Tibial nerve (tissue), 4 donors: ENCODE results near the gene PXDC1. TPM values are rescaled to one million over a fixed set of nuclear protein-coding genes. Genes with fewer than 3 reads are reported as not detected.
A peak's percentile ranks its signal among the peaks of the same experiment; 100 is the strongest.

Experiments
- DNase-seq, 2 donors: peaks; one replicate each; pipeline ENCODE4 v3.0.0-alpha.2; 2019; ENCODE audit warnings: low spot score in 2 of 2
- H3K27ac ChIP-seq, 4 donors: fragments of 200-600 bp; sonication (generic) in 3 of 4; one replicate each; pipeline ENCODE4 v1.5.1; 2017 to 2019; ENCODE audit warnings: mild to moderate bottlenecking in 1 of 4
- H3K27me3 ChIP-seq, 2 donors: fragments of 200-600 bp; sonication (generic) in 1 of 2; one replicate each; pipeline versions ENCODE4 v1.5.1 to v1.6.0; 2017 to 2019
- H3K36me3 ChIP-seq, 3 donors: fragments of 200-600 bp; sonication (generic); one replicate each; pipeline ENCODE4 v1.5.1; 2018 to 2019
- H3K4me1 ChIP-seq, 4 donors: fragments of 200-600 bp; sonication (generic) in 3 of 4; one replicate each; pipeline ENCODE4 v1.5.1; 2017 to 2019
- H3K4me3 ChIP-seq, 4 donors: fragments of 200-600 bp; sonication (generic) in 3 of 4; one replicate each; pipeline ENCODE4 v1.5.1; 2017 to 2019; ENCODE audit warnings: mild to moderate bottlenecking in 1 of 4, moderate library complexity in 1 of 4
- H3K9me3 ChIP-seq, 4 donors: fragments of 200-600 bp; sonication (generic) in 3 of 4; one replicate each; pipeline ENCODE4 v1.5.1; 2017 to 2019
- EP300 ChIP-seq, 2 donors: sonication (generic); formaldehyde crosslinking; IDR thresholded peaks; one replicate each; pipeline ENCODE4 v1.6.1; 2017; ENCODE audit warnings: antibody characterized with exemption in 2 of 2, mild to moderate bottlenecking in 1 of 2
- POLR2A ChIP-seq, 2 donors: fragments of 450-650 bp; IDR thresholded peaks; one replicate each; pipeline ENCODE4 v1.6.1; 2017; ENCODE audit warnings: antibody characterized with exemption in 2 of 2, mild to moderate bottlenecking in 2 of 2, moderate library complexity in 2 of 2
- WGBS, 2 donors: methylation state at CpG; one replicate each; pipeline ENCODE4 v1.1.5; 2018; 5-methylcytosine and 5-hydroxymethylcytosine counted together
- total RNA-seq, 4 donors: library from RNA; depleted of rRNA; stranded (reverse); fragments of >200 nt; gene quantifications; one replicate each; pipeline ENCODE4 v1.1.0, GENCODE V29; 2016
- TF ChIP-seq, protein P1 (sequence below), 5 experiments: fragments of 200-600 bp in 3 of 5; fragments of 450-650 bp in 2 of 5; sonication (generic) in 3 of 5; IDR thresholded peaks; one replicate each; pipeline ENCODE4 v1.5.1; 2016 to 2019; ENCODE audit warnings: antibody characterized with exemption in 5 of 5, mild to moderate bottlenecking in 3 of 5, moderate library complexity in 2 of 5

PXDC1 gene
- total RNA-seq, 4 donors from 2014 or later = 93.6 to 174 (median 113) TPM

DNA sequence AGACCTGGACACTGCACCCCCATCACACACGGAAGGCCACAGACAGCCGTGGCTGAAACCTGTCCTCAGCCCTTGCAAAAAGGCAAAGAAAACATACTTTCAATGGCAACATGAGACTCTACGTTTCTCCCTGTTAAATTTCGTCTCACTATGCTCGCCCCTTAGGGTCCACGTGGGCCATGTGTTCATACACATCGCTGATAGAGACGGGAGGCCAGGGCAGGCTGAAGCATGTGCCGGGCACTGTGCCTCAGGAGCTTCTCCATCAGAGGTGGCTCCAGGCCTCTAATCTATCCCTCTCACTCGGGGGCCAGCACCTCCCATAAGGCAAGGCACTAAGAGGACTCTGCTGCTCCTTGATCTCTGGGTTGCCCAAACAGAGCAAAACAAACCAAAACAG lies 17.5 kb downstream of the PXDC1 start:
- 82 to 84% methylated on average over 10 of the region's 10 CpGs for WGBS, 2 donors
- Histone ChIP-seq H3K9me3 (peaks cover 0 to 7% (median 0%) of the 10 kb centered on the region in 4 donors), H3K4me1 (peaks cover 0 to 34% (median 9%) of the 10 kb centered on the region in 4 donors), H3K36me3 (peaks cover 0 to 83% (median 2%) of the 10 kb centered on the region in 3 donors), H3K27me3 (no peaks in the 10 kb centered on the region), H3K27ac (no peak overlapping the region), H3K4me3 (no peak overlapping the region)
- TF ChIP-seq EP300 (IDR thresholded peaks at IDR 0.05) = no peak
- no peak for DNase-seq

DNA sequence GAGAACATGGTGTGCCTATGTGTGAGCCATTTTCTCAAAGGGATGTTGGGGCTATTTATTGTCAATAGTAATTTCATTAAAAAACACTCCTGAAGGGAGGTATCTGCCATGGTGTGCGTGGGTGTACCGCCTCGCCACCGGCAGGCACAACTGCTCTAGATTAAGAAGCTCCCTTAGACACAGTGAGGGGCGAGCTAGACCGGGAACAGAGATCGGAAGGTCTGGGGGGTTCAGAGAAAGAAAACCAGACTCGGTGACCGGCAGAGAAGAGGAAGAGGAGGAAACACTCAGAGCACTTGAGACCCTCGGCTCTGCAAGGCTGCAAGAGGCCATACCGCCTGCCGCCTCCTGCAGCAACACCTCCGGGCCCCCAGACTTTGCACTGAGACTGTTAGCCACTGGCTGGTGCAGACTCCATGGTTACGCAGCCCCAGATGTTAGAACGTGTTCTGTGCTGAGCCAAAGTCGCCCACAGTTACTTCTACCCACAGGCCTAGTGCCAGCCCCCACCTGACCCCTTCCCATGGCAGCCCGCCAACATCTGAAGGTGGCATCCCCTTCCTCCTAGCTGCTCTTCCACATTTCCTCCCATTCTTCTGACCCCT lies 18.1 kb downstream of the PXDC1 start:
- peaks cover 0 to 7% (median 0%) of the 10 kb centered on the region in 4 donors for H3K9me3 ChIP-seq
- no peak overlapping the region for H3K4me3 ChIP-seq
- no peak for DNase-seq
- H3K27me3 ChIP-seq = no peaks in the 10 kb centered on the region
- H3K36me3 ChIP-seq = peaks cover 0 to 82% (median 2%) of the 10 kb centered on the region in 3 donors
- TF ChIP-seq EP300 (IDR thresholded peaks at IDR 0.05) (no peak), POLR2A (IDR thresholded peaks at IDR 0.05) (no peak)
- TF ChIP-seq, protein P1, sequence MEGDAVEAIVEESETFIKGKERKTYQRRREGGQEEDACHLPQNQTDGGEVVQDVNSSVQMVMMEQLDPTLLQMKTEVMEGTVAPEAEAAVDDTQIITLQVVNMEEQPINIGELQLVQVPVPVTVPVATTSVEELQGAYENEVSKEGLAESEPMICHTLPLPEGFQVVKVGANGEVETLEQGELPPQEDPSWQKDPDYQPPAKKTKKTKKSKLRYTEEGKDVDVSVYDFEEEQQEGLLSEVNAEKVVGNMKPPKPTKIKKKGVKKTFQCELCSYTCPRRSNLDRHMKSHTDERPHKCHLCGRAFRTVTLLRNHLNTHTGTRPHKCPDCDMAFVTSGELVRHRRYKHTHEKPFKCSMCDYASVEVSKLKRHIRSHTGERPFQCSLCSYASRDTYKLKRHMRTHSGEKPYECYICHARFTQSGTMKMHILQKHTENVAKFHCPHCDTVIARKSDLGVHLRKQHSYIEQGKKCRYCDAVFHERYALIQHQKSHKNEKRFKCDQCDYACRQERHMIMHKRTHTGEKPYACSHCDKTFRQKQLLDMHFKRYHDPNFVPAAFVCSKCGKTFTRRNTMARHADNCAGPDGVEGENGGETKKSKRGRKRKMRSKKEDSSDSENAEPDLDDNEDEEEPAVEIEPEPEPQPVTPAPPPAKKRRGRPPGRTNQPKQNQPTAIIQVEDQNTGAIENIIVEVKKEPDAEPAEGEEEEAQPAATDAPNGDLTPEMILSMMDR (IDR thresholded peaks at IDR 0.05) = no peak
- 85 to 87% methylated on average over 17 of the region's 17 CpGs for WGBS, 2 donors
- H3K27ac ChIP-seq = no peak overlapping the region
- peaks cover 0 to 28% (median 6%) of the 10 kb centered on the region in 4 donors for H3K4me1 ChIP-seq

DNA sequence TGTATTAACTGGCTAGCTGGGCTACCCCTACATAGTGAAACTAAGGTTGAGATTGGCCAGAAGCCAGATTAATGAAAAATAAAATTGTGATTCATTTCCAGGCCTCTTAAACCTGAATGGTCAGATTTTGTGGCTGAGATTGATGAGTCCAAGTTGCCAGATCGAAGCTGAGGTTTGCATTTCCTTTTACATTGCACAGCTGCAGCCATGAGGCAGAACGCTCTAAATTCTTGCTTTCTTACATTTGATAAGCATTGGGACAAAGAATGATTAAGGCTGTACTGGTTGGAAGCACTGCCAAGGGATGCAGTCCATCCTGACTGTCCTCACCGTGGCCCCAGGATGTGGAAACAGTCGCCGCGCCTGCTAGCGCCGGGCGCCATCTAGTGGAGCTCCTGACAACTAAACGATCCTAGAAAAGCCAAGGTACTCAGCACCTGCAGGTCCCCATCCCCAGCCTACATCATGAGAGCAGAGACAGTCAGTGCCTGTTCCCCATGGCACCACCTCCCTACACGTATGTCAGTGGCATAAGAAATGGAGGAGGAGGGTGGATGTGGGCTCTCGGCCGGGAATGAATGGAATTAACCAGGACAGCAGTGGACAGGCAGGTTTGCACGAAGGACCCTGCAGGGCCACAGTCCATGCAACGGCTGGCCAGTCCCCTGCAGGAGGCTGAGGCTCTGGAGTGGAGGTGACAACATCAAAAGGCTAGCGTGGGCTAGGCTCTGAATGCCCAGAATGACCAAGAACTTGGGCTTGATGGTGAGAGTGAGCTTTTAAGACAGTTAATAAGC lies 19.0 kb downstream of the PXDC1 start:
- peak; percentile 49 to 74 for DNase-seq
- Histone ChIP-seq H3K27me3 (no peaks in the 10 kb centered on the region), H3K36me3 (peaks cover 0 to 82% (median 2%) of the 10 kb centered on the region in 3 donors), H3K27ac (no peak overlapping the region), H3K4me3 (no peak overlapping the region), H3K9me3 (peaks cover 0 to 7% (median 0%) of the 10 kb centered on the region in 4 donors), H3K4me1 (peaks cover 0 to 20% (median 5%) of the 10 kb centered on the region in 4 donors)
- 23 to 33% methylated on average over 15 to 16 of the region's 16 CpGs for WGBS, 2 donors
- TF ChIP-seq POLR2A (IDR thresholded peaks at IDR 0.05) (no peak), EP300 (IDR thresholded peaks at IDR 0.05) (peak in 1 of 2 donors; percentile 39)
- TF ChIP-seq, protein P1 (IDR thresholded peaks at IDR 0.05) = peak; percentile 74 to 88 (median 81)

DNA sequence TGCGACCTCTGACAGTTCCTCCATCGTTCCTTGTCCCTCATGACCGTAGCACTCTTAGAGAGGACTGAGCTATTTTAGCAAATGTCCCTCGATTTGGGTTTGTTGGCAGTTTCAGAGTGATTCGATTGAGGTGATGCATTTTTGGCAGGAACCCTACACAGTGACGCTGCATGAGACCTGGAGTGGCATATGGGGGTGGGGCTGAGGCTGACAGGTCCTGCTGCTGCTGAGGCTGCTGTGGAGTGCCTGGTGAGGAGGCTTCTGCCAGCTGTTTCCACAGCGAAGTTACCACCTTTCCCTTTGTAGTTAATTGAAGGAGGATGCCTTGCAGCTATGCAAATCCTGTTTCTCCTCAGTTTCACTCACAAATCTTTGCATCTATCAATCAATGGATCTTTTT lies 19.8 kb downstream of the PXDC1 start:
- Histone ChIP-seq H3K27ac (no peak overlapping the region), H3K9me3 (peaks cover 0 to 7% (median 0%) of the 10 kb centered on the region in 4 donors), H3K4me1 (peaks cover 0 to 28% (median 5%) of the 10 kb centered on the region in 4 donors), H3K27me3 (no peaks in the 10 kb centered on the region), H3K36me3 (peaks cover 0 to 82% (median 2%) of the 10 kb centered on the region in 3 donors), H3K4me3 (no peak overlapping the region)
- no peak for TF ChIP-seq POLR2A (IDR thresholded peaks at IDR 0.05)
- TF ChIP-seq, protein P1 (IDR thresholded peaks at IDR 0.05) = no peak
- TF ChIP-seq EP300 (IDR thresholded peaks at IDR 0.05) = no peak
- DNase-seq = no peak
- WGBS, 2 donors = 66 to 69% methylated on average over 7 of the region's 7 CpGs

DNA sequence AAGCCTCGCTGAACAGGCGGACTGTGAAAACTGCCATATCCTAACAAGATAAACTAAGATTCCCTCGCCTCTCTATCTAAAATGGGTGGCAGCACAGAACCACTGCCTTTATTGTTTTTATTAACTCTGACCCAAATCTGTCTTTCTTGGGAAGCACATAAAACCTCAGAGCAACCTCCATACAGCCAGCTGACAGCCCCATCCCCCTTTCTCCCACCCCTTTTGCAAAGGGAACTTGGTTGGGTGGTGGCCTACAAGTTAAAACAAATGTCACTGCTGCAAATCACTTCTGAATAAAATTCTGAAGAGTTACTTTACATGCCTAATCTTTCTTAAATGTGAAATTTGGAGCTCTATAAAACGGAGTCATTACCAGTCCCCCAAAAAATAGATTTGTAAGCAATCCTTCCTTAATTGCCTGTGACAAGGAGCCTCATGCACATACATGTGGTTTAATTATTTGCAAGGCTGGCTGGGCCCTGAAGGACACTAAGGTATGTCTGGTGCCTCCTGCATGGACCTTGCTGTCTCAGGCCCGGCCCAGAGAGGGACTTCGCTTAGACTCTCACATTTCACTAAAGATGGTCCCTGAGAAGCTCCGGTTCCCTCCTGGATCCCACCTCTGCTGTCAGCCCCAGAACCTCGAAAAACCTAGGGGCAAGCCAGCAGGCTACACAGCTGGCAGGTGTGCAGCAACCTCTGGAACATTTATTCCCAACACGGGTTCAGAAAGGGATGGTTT lies 21.7 kb downstream of the PXDC1 start:
- peaks cover 0 to 82% (median 0%) of the 10 kb centered on the region in 3 donors for H3K36me3 ChIP-seq
- no peak overlapping the region for H3K4me3 ChIP-seq
- H3K9me3 ChIP-seq = peaks cover 0 to under 1% (median 0%) of the 10 kb centered on the region in 4 donors
- H3K4me1 ChIP-seq = peaks cover 0 to 47% (median 5%) of the 10 kb centered on the region in 4 donors
- WGBS, 2 donors = 91% methylated on average over 9 of the region's 9 CpGs
- no peak for DNase-seq
- H3K27me3 ChIP-seq = no peaks in the 10 kb centered on the region
- H3K27ac ChIP-seq = no peak overlapping the region
- TF ChIP-seq EP300 (IDR thresholded peaks at IDR 0.05) (no peak), POLR2A (IDR thresholded peaks at IDR 0.05) (no peak)
- TF ChIP-seq, protein P1 (IDR thresholded peaks at IDR 0.05) = no peak
